Right cardiac atrium (tissue), 5 donors: ENCODE measurements around the gene SIGMAR1. TPM values are rescaled to one million over a fixed set of nuclear protein-coding genes. Genes with fewer than 3 reads are reported as not detected.
A peak's percentile ranks its signal among the peaks of the same experiment; 100 is the strongest.

ENCODE experiments used
- ATAC-seq, 2 donors: fragments of 200-7000 bp; cut with Tn5 transposase; one replicate each; pipeline versions ENCODE4 v1.8.0 to v1.9.1; 2020; ENCODE audit warnings: moderate library complexity in 2 of 2, mild to moderate bottlenecking in 1 of 2
- DNase-seq, 3 donors: peaks; one replicate each; pipeline ENCODE4 v3.0.0-alpha.2; 2020
- H3K27ac ChIP-seq: one replicate; pipeline ENCODE4 v1.5.1; 2013; ENCODE audit warnings: mild to moderate bottlenecking, low read length, control low read depth, moderate library complexity
- H3K27me3 ChIP-seq: one replicate; pipeline ENCODE4 v1.6.1; 2013; ENCODE audit not compliant: control insufficient read depth, insufficient read depth
- H3K4me1 ChIP-seq: one replicate; pipeline ENCODE4 v1.6.1; 2013; ENCODE audit warnings: low read length; ENCODE audit not compliant: control insufficient read depth, insufficient read depth
- H3K4me3 ChIP-seq: one replicate; pipeline ENCODE4 v1.5.1; 2013; ENCODE audit warnings: low read length, control low read depth
- H3K9me3 ChIP-seq: one replicate; pipeline ENCODE4 v1.6.1; 2013; ENCODE audit warnings: low read length; ENCODE audit not compliant: control insufficient read depth
- WGBS: extraction: QIAGEN DNeasy Blood & Tissue Kit; methylation state at CpG from one replicate; pipeline ENCODE4 v1.1.7; 2013; 5-methylcytosine and 5-hydroxymethylcytosine counted together
- intact Hi-C, 4 donors: fragments of 100-400 bp; cut with DNase I; formaldehyde crosslinking; loops; one replicate each; pipeline versions ENCODE4 v1.11.0 to v1.14.0; 2022 to 2023
- polyA plus RNA-seq: library from polyadenylated mRNA; stranded (reverse); fragments of 200-250 nt; gene quantifications from one replicate; pipeline ENCODE4 v1.2.3, GENCODE V29; 2013
- total RNA-seq, 4 donors: library from RNA; stranded (reverse); fragmentation: NEBNext Ultra II Directional; extraction: Animal tissue kit (Norgen Biotek cat#: 25700); gene quantifications; one replicate each; pipeline ENCODE4 v1.2.1, GENCODE V29; 2021
- donor health status: healthy with polysubstance abuse.
- donor health status: DM: no; HTN: yes; CAD: no.
- donor health status: DM: no; HTN: no; CAD: no.
- donor health status: DM: no; HTN: yes; CAD: no; lungs with severe emphysema.
- donor health status: DM: yes; HTN: yes; CAD: no.

The SIGMAR1 gene
- total and polyA plus RNA-seq, 5 donors: 28.6 to 37.2 (median 35.8) TPM

DNA sequence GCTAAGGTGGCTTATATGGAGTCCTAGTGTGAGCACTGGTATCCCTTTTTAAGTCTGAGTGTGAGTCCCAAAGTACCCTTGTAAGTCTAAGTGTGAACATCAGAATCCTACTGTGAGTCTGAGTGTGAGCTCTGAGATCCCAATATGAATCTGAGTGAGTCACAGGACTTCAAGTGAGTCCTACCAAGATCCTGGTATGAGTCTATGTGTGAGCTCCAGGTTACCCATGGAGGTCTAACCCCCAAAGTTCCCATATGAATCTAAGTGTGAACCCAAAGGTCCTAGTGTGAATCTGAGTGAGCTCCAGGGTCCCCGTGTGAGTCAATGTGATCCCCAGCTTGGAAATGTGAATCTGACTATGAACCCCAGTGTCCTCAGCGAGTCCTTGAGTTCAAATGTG is 50.3 kb downstream of the SIGMAR1 start:
- intact Hi-C loops: no loop called here
- peaks cover 10% of the 10 kb centered on the region for H3K4me1 ChIP-seq
- WGBS: 73% methylated on average over 2 of the region's 2 CpGs
- no peaks in the 10 kb centered on the region for H3K27me3 ChIP-seq
- no peaks in the 10 kb centered on the region for H3K9me3 ChIP-seq
- no peak for DNase-seq
- H3K27ac ChIP-seq: no peak overlapping the region
- no peak for ATAC-seq
- no peak overlapping the region for H3K4me3 ChIP-seq

DNA sequence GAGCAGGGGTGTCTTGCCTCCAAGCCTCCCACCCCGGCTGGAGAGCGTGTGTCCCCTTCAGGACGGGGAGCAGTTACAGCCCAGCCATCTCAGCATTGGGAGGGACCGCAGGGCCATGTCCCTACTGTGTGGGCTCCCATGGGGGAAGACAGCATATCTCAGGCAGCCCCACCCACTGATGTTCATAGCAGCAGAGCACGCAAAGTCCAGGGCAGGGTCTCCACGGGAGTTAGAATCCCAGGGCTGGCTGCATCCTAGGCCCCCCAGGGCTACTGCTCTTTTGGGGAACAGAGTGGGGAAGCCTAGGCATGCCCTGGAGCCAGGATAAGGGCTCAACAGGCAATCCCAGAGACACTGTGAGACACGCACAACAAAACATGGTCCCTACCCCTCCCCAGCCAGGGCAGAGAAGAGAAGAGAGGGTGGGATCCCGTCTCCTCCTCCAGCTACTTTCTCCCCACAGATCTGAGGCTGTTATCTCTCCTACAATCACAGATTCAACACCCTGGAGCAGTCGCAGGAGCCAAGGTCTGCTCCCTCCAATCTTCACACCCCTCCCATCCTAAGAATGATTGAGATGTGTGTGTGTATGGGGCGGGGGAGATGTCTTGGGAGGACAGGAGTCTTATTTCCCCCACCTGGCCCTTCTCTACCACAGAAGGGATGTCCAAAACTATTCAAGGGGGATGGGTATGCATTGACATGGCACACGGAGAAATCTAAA is 51.5 kb downstream of the SIGMAR1 start:
- Histone ChIP-seq H3K4me1 (peaks cover 10% of the 10 kb centered on the region), H3K9me3 (no peaks in the 10 kb centered on the region), H3K27ac (no peak overlapping the region), H3K4me3 (no peak overlapping the region), H3K27me3 (no peaks in the 10 kb centered on the region)
- DNase-seq: peak in 2 of 3 donors; percentile 3 to 41
- ATAC-seq: no peak
- intact Hi-C loops: no loop called here
- 42% methylated on average over 11 of the region's 11 CpGs for WGBS

DNA sequence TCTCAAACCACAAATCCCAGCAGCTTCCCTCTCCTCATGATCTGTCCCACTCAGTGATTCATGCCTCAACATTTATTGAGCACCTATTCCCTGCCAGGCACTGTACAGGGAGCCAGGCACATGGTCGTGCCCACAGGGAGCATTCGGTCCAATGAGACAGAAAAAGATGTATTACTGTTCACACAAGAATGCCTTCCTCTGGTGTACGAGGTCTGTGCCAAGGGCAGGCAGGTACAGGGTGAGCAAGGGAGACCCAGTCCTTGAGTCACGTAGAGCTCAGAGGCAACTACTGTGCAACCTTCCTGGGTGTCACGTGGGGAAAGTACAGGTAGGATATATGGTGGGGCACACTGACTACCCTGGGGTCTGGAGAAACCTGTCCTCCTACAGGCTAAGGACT is 52.6 kb downstream of the SIGMAR1 start:
- intact Hi-C loops: no loop called here
- no peaks in the 10 kb centered on the region for H3K27me3 ChIP-seq
- H3K4me3 ChIP-seq: no peak overlapping the region
- DNase-seq: peak in 2 of 3 donors; percentile 9
- no peak for ATAC-seq
- H3K9me3 ChIP-seq: no peaks in the 10 kb centered on the region
- peaks cover 13% of the 10 kb centered on the region for H3K4me1 ChIP-seq
- 86% methylated on average over 5 of the region's 5 CpGs for WGBS
- no peak overlapping the region for H3K27ac ChIP-seq

Other genes with a start within 250 kb of the SIGMAR1 start
- 10 to 100 TPM; 23.2 to 28.1 (median 25.5) TPM for gene FAM219A, start 179.2 kb downstream of the SIGMAR1 start, total RNA-seq
- 19.8 TPM for gene FAM219A, start 179.2 kb downstream of the SIGMAR1 start, polyA plus RNA-seq
- gene DNAI1, start 179.0 kb downstream of the SIGMAR1 start, total RNA-seq: not detected
- 0.16 TPM for gene DNAI1, start 179.0 kb downstream of the SIGMAR1 start, polyA plus RNA-seq
- gene ENHO, start 114.8 kb downstream of the SIGMAR1 start, total RNA-seq: 1 to 10 TPM in 3 of 4 donors, under 1 TPM in 1; 0.67 to 2.3 (median 1.6) TPM
- gene ENHO, start 114.8 kb downstream of the SIGMAR1 start, polyA plus RNA-seq: 3.2 TPM
- 10 to 100 TPM; 14.9 to 66.4 (median 46.0) TPM for gene CNTFR, start 48.1 kb downstream of the SIGMAR1 start, total RNA-seq
- gene CNTFR, start 48.1 kb downstream of the SIGMAR1 start, polyA plus RNA-seq: 55.0 TPM
- gene RPP25L, start 25.7 kb downstream of the SIGMAR1 start, total RNA-seq: 10 to 100 TPM; 17.8 to 34.5 (median 31.3) TPM
- 49.0 TPM for gene RPP25L, start 25.7 kb downstream of the SIGMAR1 start, polyA plus RNA-seq
- 100 to 1,000 TPM in 3 of 4 donors, 10 to 100 TPM in 1; 99.3 to 128 (median 117) TPM for gene DCTN3, start 17.3 kb downstream of the SIGMAR1 start, total RNA-seq
- gene DCTN3, start 17.3 kb downstream of the SIGMAR1 start, polyA plus RNA-seq: 113 TPM
- not detected for gene ARID3C, start 8.7 kb downstream of the SIGMAR1 start, total RNA-seq
- not detected for gene ARID3C, start 8.7 kb downstream of the SIGMAR1 start, polyA plus RNA-seq
- 10 to 100 TPM; 37.3 to 71.2 (median 66.3) TPM for gene GALT, start 8.9 kb upstream of the SIGMAR1 start, total RNA-seq
- gene GALT, start 8.9 kb upstream of the SIGMAR1 start, polyA plus RNA-seq: 57.1 TPM
- gene IL11RA, start 14.4 kb upstream of the SIGMAR1 start, total RNA-seq: 10 to 100 TPM; 48.7 to 92.2 (median 73.9) TPM
- gene IL11RA, start 14.4 kb upstream of the SIGMAR1 start, polyA plus RNA-seq: 49.3 TPM
- under 1 TPM in 1 of 4 donors, not detected in 3; 0.46 TPM for gene CCL27, start 24.9 kb upstream of the SIGMAR1 start, total RNA-seq
- gene CCL27, start 24.9 kb upstream of the SIGMAR1 start, polyA plus RNA-seq: 0.18 TPM
- gene CCL19, start 53.5 kb upstream of the SIGMAR1 start, total RNA-seq: 1 to 10 TPM; 1.4 to 9.2 (median 6.3) TPM
- gene CCL19, start 53.5 kb upstream of the SIGMAR1 start, polyA plus RNA-seq: 0.66 TPM
- gene CCL21, start 72.3 kb upstream of the SIGMAR1 start, total RNA-seq: 1 to 10 TPM; 1.3 to 3.8 (median 2.2) TPM
- 2.7 TPM for gene CCL21, start 72.3 kb upstream of the SIGMAR1 start, polyA plus RNA-seq